Fibroblast of peridontal ligament (primary cell): ENCODE data around the gene RALY.

Experiments
- DNase-seq: peaks from one replicate; pipeline ENCODE4 v3.0.0-alpha.2; 2010; ENCODE audit errors: extremely low read depth

RALY gene

GRCh38 chr20:34076952-34077351, 83.2 kb downstream of the RALY start:
- no peak for DNase-seq

DNA sequence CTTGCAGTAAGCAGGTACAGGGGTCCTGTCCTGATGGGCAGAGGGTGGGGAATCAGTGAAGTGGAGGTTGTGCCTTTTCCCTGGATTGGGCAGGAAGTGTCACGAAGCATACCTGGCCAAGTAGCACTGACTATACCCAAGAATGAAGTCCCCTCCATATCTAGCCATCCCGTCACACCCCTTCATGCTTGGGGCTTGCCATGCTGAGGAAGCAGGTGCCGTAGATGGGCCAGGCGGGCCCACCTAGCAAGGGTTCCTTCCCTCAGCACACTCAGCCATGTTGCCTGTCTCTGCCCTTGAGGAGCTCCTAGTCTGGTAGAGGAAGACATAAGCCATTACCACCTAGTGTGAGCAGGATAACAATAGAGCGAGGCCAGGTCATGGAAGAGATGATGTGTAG, 84.8 kb downstream of the RALY start:
- DNase-seq = no peak

DNA sequence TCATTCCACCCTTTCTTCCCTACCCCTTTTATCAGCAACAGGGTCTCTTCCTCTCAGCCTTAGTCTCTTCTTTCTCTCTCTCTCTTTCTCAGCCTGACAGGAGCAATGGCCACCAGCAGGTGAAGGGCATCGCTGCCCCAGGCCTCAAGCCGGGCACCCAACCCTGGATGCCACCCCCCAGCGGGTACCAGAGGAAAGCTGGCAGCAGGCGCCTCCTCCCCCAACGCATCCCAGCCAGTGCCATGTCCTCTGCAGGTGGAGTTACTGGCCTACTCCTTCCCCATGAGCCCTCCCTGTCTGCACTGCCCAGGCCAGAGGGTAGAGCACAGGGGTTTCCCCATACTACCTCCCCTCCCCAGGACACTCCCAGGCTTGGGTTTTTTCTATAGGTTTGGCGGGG, 86.1 kb downstream of the RALY start:
- DNase-seq = no peak

GRCh38 chr20:34082232-34082887, 88.6 kb downstream of the RALY start:
- DNase-seq = no peak

DNA sequence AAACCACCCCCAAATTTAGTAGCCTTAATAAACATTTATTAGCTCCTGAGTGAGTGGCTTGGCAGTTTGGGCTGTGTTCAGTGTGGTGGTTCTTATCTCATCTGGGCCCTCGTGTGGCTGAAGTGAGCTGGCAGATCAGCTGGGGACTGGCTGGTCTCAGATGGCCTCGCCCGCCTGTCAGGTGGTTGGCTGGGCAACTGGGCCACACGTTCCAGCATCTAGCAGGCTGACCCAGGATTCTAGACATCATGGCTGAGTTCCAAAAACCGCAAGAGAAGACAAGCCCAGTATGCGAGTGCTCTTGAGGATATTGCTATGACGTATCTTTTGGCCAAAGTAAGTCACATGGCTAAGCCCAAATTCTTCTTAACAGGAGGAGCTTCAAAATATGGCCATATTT, 89.4 kb downstream of the RALY start:
- peak; percentile 94 for DNase-seq

DNA sequence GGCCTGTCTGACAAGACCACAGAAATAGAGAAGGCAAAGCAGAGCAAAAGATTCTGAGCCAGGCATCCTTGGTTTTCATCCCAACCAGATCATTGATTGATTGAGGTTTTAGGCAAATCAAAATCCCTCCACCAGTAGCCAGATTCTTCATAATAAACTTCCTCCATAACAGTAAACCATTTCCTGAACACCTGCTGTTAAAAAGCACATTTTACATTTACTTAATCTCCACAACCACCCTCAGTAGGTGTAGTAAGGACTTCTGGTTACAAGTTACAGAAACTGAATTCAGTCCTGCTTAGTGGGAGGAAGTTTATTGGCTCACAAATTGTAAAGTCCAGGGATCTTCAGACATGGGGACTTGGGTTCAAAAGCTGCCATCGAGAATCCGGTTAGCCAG, 90.1 kb downstream of the RALY start:
- DNase-seq = no peak

DNA sequence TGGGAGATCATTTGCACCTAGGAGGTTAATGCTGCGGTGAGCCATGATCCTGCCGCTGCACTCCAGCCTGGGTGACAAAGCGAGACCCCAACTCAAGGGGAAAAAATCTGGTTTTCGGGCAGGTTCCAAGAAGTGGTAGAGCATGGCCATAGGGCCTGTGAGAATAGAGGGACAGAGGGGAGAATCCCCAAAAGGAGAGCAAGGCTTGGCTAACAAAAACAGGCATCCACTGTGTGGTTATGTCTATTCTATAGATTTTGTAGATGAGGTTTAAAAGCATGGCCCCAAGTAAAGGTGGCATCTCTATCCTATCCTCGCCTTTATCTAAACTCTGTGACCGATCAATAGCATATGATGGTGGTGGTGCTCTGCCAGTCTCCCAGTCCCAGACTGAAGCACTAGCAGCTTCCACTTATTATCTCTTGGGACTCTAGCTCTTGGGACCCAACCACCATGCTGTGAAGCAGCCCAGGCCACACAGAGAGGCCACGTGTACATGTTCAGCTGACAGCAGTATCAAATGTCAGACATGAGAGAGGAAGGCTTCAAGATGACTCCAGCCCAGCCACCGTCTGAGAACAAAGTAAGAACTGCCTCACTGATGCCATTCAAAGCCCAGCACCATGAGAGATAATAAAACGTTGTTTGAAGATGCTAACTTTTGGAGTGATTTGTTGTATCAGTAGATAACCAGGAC, 90.7 kb downstream of the RALY start:
- DNase-seq = no peak

- no peak for DNase-seq
These were observed 91.9 kb downstream of the RALY start for GRCh38 chr20:34085544-34086040.

DNA sequence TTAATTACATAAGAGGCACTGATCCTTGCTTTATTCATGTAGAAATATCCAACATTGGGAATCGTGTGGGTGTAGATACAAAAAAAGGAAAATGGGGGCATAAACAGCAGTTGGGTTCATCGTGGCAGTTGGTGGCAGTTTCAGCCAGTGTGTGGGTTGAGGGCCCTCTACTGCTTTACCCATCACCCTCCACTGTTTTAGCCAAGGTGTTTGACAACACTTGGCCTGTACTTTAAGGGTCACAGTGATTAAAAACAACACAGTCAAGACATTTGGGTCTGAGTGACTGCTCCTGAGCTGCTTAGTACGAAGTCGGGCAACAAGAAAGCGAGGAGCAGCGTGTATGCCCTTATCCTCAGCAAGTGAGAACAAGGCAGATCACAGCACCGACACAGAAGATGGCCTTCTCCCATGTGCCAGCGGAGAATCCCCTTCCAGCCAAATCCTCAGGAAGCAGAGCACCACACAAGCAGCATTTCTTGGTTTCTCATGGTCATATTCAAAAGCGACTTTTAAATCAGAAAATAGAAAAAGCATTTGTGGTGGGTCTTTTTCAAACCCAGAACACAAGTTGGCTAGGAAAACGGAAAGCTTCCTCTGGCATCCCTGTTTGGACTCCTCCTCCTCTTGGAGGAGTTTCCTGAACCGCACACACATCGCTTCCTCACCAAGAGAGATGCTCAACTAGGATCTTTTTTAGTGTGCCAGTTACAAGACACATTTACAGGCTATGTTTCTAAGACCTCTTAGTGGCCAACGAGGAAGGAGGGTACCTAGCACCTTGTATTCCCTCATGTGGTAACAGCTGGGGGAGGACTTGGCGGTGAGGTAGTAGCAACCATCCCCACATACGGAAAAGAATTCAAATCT, 94.8 kb downstream of the RALY start:
- no peak for DNase-seq

DNA sequence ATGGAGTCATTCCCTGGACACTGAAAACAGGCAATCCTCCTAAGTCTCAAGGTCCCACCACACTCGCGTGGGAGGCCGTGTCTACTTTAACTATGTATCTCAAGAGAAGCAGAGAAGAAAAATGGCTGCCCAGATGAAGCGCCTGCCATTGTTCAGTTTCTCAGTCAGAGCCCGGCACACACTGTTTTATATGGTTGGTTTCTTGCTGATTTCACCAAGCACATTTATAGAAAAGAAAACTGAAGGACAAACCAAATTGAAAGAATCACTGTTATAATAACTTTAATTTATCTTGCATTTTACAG, 95.4 kb downstream of the RALY start:
- no peak for DNase-seq

DNA sequence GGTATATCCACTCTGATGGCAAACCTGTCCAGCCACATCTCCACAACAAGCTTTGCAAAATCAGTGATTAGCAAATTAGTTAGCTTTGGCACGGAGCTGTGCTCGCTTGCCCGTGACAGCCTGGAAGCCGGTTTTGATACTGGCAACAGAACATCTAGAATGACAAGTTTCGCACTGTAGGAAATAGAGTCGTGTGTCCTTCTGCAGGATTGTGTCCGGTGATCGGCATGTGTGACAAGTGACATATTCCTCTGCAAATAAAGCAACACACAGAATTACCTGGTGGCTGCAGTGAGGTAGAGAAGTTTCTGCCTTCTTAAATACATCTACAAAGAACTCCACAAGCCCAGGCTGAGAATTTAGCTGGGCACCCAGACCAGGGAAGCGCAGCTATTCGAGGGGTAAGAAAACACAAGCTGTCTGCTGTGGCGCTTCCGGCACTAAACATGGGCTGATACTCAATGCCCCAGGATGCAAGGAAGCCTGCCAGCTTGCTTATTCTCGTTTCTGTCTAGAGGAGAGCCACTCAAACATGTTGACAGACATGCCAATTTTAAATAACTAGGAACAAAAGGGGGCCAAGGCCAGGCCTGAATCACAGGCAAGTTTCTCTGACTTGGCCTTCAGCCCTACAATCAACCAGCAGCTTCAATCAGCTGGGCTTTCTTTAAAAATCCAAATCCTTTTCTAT, 96.1 kb downstream of the RALY start:
- DNase-seq = no peak

DNA sequence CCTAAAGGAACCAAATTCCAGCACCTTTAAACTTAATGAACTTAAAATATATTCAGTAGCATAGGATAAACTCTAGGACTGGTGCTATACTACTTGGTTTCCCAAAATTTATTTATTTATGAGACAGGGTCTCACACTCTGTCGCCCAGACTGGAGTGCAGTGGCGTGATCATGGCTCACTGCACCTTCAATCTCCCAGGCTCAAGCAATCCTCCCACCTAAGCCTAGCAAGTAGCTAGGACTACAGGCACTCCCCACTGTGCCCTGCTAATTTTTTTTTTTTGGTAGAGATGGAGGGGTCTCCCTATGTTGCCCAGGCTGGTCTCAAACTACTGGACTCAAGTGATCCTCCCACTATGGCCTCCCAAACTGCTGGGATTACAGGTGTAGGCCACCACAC, 96.9 kb downstream of the RALY start:
- no peak for DNase-seq

DNA sequence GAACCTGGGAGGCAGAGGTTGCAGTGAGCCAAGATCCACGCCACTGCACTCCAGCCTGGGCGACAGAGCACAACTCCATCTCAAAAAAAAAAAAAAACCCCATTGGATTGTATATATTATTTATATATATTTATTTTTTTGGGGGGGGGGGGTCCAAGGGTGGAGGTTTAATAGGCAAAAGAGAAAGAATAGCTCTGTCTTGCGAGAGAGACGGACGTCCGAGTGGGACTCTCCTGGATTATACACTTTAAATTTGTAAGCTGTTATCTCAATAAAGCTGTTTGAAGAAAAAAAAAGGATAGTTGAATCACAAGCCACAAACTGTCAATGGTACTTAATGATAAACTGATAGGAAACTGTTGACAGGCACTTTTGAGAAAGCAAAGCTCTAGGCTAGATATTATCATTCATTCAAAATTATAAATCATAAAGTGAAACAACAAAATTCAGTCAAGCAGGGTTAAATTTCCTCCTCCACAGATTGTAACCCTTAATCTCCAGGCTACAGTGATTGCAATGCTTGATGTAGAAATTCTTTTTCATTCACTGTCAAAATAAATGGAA, 98.0 kb downstream of the RALY start:
- no peak for DNase-seq

GRCh38 chr20:34093895-34094294, 100.2 kb downstream of the RALY start:
- DNase-seq = no peak

- DNase-seq = no peak
These were observed 102.1 kb downstream of the RALY start for GRCh38 chr20:34095825-34096224.

DNA sequence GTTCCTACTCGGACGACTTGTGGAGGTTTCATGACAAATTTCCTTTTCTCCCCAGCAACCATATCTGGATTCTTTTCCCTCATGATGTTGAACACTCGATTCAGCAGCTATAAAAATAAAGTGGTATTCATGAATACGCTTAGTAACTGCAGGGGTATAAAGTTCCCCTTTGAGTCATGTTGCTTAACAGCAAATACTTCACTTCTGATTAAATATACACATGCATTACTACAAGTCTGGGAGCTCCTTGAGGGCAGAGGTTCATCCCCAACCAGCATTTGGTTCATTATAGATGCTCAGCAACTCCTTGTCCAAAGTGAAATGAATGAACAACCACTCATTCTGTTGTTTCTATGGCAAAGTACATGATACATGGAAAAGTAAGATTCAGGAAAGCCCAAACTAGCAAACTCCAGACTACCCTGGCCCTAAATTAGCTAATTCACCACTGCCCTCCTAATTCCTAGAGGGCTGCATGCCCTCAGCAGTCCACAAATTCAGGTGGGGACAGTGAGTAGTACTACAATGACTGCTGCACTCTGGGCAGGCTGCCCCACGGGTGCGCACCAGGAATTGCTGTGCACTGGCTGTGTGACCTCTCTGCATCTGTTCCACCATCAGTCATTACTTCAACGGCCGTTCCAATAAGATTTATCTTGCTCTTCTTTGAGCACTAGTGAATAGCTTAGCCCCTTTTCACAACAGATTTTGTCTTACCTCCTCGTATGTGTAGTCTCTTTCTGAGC, 103.2 kb downstream of the RALY start:
- no peak for DNase-seq

DNA sequence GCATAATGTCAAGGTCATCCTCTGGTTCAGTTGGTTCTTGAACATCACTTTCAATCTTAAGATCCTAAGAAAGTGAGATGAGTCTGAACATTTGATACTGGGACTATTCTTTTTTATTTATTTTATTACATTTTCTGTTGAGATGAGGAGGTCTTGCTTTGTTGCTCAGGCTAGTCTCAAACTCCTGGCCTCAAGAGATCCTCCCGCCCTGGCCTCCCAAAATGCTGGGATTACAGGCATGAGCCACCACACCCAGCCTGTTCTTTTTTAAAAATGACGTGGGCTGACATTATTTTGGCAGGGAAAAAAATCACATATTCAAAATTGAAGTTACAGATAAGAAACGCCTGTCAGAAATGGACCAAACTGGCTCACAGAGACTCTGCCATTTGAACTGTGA, 104.9 kb downstream of the RALY start:
- no peak for DNase-seq

DNA sequence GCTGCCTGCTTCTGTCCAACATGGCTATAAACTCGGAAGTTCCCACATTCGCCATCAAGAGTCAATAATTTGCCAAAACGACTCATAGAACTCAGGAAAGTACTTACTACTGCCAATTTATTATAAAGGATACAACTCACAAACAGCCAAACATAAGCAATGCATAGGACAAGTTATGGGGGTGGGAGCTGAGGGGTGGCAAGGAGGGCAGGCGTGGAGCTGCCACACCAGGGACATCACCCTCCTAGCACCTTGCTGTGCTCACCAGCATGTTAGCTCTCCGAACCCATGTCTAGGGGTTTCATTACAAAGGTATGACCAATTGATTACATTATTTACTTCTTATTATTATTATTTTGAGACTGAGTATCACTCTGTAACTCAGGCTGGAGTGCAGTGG, 106.0 kb downstream of the RALY start:
- no peak for DNase-seq

DNA sequence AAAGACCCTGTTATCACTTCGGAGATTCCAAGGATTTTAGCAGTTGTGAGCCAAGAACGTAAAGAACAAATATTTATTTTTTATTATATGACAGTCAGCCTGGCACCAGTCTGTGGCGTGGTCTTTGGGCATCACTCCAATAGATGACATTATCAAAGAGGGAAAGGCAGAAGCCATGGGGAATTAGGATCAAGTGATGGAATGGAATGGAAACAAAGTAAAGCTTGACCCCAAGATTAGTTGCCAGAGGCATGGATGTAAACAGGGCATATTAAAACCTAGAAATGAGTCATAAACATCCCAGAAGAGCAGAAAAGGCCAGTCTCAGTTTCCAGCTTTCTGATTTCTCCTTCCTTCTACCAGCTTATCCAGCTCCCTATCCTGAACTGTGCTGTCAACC, 106.9 kb downstream of the RALY start:
- no peak for DNase-seq

GRCh38 chr20:34102342-34102741, 108.6 kb downstream of the RALY start:
- no peak for DNase-seq

GRCh38 chr20:34104059-34104458, 110.3 kb downstream of the RALY start:
- no peak for DNase-seq
